GM23338 (cell line): ENCODE results near the gene PDE1A. TPM values are rescaled to one million over a fixed set of nuclear protein-coding genes. Genes with fewer than 3 reads are reported as not detected.

Experiments used
- ATAC-seq: fragments of 200-7000 bp; cut with Tn5 transposase; 3 replicates; pipeline ENCODE4 v1.9.1; 2020
- DNase-seq: peaks from one replicate; pipeline ENCODE4 v3.0.0-alpha.2; 2015; ENCODE audit warnings: low spot score
- H2AFZ ChIP-seq: fragments of 200-600 bp; sonication (generic); 2 replicates; pipeline ENCODE4 v1.8.0; 2016; ENCODE audit warnings: antibody characterized with exemption, mild to moderate bottlenecking, moderate library complexity
- H3F3A ChIP-seq: fragments of 200-600 bp; sonication (generic); replicated peaks from 2 replicates; pipeline ENCODE4 v1.8.0; 2017; ENCODE audit warnings: antibody characterized with exemption, mixed run types, low read depth
- H3K27ac ChIP-seq: fragments of 200-600 bp; sonication (generic); 2 replicates; pipeline ENCODE4 v1.6.1; 2016; ENCODE audit warnings: low read depth
- H3K27me3 ChIP-seq: fragments of 200-600 bp; sonication (generic); 2 replicates; pipeline ENCODE4 v1.8.0; 2016; ENCODE audit warnings: mild to moderate bottlenecking, mixed run types, moderate library complexity; ENCODE audit not compliant: insufficient read depth
- H3K36me3 ChIP-seq: fragments of 200-600 bp; sonication (generic); 2 replicates; pipeline ENCODE4 v1.8.0; 2016; ENCODE audit warnings: mild to moderate bottlenecking; ENCODE audit not compliant: insufficient read depth
- H3K4me1 ChIP-seq: fragments of 200-600 bp; sonication (generic); 2 replicates; pipeline ENCODE4 v1.8.0; 2016; ENCODE audit warnings: mild to moderate bottlenecking, moderate library complexity; ENCODE audit not compliant: insufficient read depth
- H3K4me2 ChIP-seq: fragments of 200-600 bp; sonication (generic); 2 replicates; pipeline ENCODE4 v1.7.1; 2017; ENCODE audit warnings: mixed run types
- H3K4me3 ChIP-seq: fragments of 200-600 bp; sonication (generic); 2 replicates; pipeline ENCODE4 v1.6.1; 2016; ENCODE audit warnings: mixed run types
- H3K79me2 ChIP-seq: fragments of 200-600 bp; sonication (generic); replicated peaks from 2 replicates; pipeline ENCODE4 v1.8.0; 2017; ENCODE audit warnings: mild to moderate bottlenecking; ENCODE audit not compliant: insufficient read depth
- H3K9me2 ChIP-seq: fragments of 200-600 bp; sonication (generic); 2 replicates; pipeline ENCODE4 v1.8.0; 2017; ENCODE audit not compliant: insufficient read depth
- H4K20me1 ChIP-seq: fragments of 200-600 bp; sonication (generic); replicated peaks from 2 replicates; pipeline ENCODE4 v1.8.0; 2017; ENCODE audit warnings: mild to moderate bottlenecking; ENCODE audit not compliant: insufficient read depth
- H3K27ac Mint-ChIP-seq: 2 replicates; pipeline ENCODE4 v1.8.0; 2020; ENCODE audit warnings: inconsistent platforms, mild to moderate bottlenecking, moderate library complexity, mixed read lengths
- H3K27me3 Mint-ChIP-seq: 3 replicates; pipeline ENCODE4 v1.8.0; 2022; ENCODE audit warnings: low read depth, mild to moderate bottlenecking, moderate library complexity, mixed read lengths, inconsistent platforms; ENCODE audit not compliant: insufficient read depth, poor library complexity
- H3K36me3 Mint-ChIP-seq: 3 replicates; pipeline ENCODE4 v1.8.0; 2021; ENCODE audit warnings: low read depth, mild to moderate bottlenecking, inconsistent platforms, moderate library complexity, mixed read lengths
- H3K4me1 Mint-ChIP-seq: 3 replicates; pipeline ENCODE4 v1.8.0; 2020; ENCODE audit warnings: mild to moderate bottlenecking, inconsistent platforms, mixed read lengths
- H3K4me3 Mint-ChIP-seq: 3 replicates; pipeline ENCODE4 v1.8.0; 2021; ENCODE audit warnings: moderate library complexity, mild to moderate bottlenecking, inconsistent platforms, mixed read lengths
- H3K9me3 Mint-ChIP-seq: 3 replicates; pipeline ENCODE4 v1.8.0; 2020; ENCODE audit warnings: moderate library complexity, mild to moderate bottlenecking, inconsistent platforms, mixed read lengths
- CREB1 ChIP-seq: fragments of 250-450 bp; sonication (Bioruptor Pico); IDR thresholded peaks from 2 replicates; pipeline ENCODE4 v1.5.0; 2020; ENCODE audit warnings: low read depth, mild to moderate bottlenecking, moderate library complexity
- ETS1 ChIP-seq: IDR thresholded peaks from 2 replicates; pipeline ENCODE4 v1.6.1; 2016; ENCODE audit warnings: antibody characterized with exemption
- JUNB ChIP-seq: IDR thresholded peaks from one replicate; pipeline ENCODE4 v1.6.1; 2016; ENCODE audit warnings: antibody characterized with exemption; ENCODE audit not compliant: unreplicated experiment
- NANOG ChIP-seq: IDR thresholded peaks from 2 replicates; pipeline ENCODE4 v1.6.1; 2016; ENCODE audit warnings: antibody characterized with exemption, borderline replicate concordance
- STAT1 ChIP-seq: IDR thresholded peaks from one replicate; pipeline ENCODE4 v1.6.1; 2016; ENCODE audit warnings: antibody characterized with exemption; ENCODE audit not compliant: unreplicated experiment
- ZNF114 ChIP-seq: fragments of 250-450 bp; sonication (Bioruptor Pico); IDR thresholded peaks from 2 replicates; pipeline ENCODE4 v1.5.0; 2020; ENCODE audit warnings: mild to moderate bottlenecking, moderate library complexity
- ZNF331 ChIP-seq: fragments of 250-450 bp; sonication (Bioruptor Pico); IDR thresholded peaks from 2 replicates; pipeline ENCODE4 v1.5.0; 2020; ENCODE audit warnings: low read depth, mild to moderate bottlenecking, moderate library complexity
- ZNF462 ChIP-seq: fragments of 250-450 bp; sonication (Bioruptor Pico); IDR thresholded peaks from 2 replicates; pipeline ENCODE4 v1.5.0; 2020; ENCODE audit warnings: mild to moderate bottlenecking, moderate library complexity
- polyA plus RNA-seq: library from polyadenylated mRNA; unstranded; fragments of >200 nt; fragmentation: Nextera tagmentation; extraction: Ambion mirVana; gene quantifications from 2 replicates; pipeline ENCODE4 v1.2.1, GENCODE V29; 2016
- total RNA-seq: library from RNA; depleted of rRNA; stranded (reverse); fragments of >200 nt; shearing (Covaris generic); gene quantifications from 2 replicates; pipeline ENCODE4 v1.2.3, GENCODE V29; 2014
- TF ChIP-seq, protein P1 (sequence below), 2 experiments: fragments of 200-600 bp in 1 of 2; sonication (generic) in 1 of 2; conservative IDR thresholded peaks; 2 replicates each; pipeline versions ENCODE4 v1.5.1 to v1.6.1; 2016 to 2017; ENCODE audit warnings: antibody characterized with exemption in 2 of 2, low read depth in 2 of 2, mild to moderate bottlenecking in 2 of 2, moderate library complexity in 1 of 2

PDE1A gene
- total and polyA plus RNA-seq, 2 experiments from 2014 or later: 0.28 to 0.31 TPM

DNA sequence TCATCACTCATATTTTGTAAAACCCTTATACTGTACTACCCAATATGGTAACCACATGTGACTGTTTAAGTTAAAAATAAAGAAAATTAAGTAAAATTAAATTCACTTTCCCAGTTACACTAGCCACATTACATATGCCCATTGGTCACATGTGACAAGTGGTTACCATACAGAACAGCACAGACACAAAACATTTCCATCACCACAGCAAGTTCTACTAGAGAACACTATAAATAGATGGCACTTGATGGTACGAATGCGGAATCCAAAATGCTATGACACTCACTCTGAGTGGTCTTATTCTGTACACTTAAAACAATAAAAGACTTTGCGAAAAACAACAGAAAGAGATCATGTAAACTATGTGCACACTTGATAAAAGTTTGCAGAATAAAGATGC is 202.2 kb downstream of the PDE1A start (continued):
- TF ChIP-seq ZNF462 (CRISPR knock-in tag) (no peak), JUNB (no peak), ZNF331 (no peak)

DNA sequence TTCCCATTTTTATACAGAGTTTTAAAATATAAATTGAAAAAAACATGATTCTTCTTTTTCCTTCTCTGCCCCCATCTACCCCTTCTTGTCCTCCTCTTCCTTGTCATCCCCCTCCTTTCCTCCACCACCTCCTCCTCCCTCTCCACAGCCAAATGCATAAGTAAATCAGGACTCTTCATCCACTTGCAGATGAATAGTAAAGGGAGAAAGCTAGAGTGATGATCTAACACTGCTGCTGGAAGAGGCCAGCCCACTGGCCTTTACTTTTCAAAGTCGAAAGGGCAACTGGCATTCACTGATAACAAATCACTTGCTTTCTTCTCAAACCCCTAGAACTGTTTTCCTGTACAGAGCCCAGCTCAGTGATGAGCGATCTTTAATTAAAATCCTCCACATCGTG is 205.8 kb downstream of the PDE1A start:
- Histone ChIP-seq H4K20me1 (no peaks in the 10 kb centered on the region), H3F3A (no peaks in the 10 kb centered on the region), H3K4me1 (peaks cover 14% of the 10 kb centered on the region; the same call in 1 of the 2 replicates), H3K4me2 (0 out of 2 replicates have a peak overlapping the region, but pooled peaks have one; percentile 20), H3K27ac (no peak overlapping the region), H2AFZ (peak overlapping the region; percentile 39; the same call in 1 of the 2 replicates), H3K4me3 (no peak overlapping the region), H3K27me3 (no peaks in the 10 kb centered on the region), H3K9me2 (no peaks in the 10 kb centered on the region), H3K79me2 (no peaks in the 10 kb centered on the region), H3K36me3 (no peaks in the 10 kb centered on the region)
- H3K36me3 Mint-ChIP-seq: no peaks in the 10 kb centered on the region
- H3K4me1 Mint-ChIP-seq: peaks cover 9% of the 10 kb centered on the region
- DNase-seq (no peak), ATAC-seq (no peak)
- no peaks in the 10 kb centered on the region for H3K9me3 Mint-ChIP-seq
- no peak overlapping the region for H3K27ac Mint-ChIP-seq
- no peaks in the 10 kb centered on the region for H3K27me3 Mint-ChIP-seq
- no peak overlapping the region for H3K4me3 Mint-ChIP-seq
- TF ChIP-seq, protein P1, sequence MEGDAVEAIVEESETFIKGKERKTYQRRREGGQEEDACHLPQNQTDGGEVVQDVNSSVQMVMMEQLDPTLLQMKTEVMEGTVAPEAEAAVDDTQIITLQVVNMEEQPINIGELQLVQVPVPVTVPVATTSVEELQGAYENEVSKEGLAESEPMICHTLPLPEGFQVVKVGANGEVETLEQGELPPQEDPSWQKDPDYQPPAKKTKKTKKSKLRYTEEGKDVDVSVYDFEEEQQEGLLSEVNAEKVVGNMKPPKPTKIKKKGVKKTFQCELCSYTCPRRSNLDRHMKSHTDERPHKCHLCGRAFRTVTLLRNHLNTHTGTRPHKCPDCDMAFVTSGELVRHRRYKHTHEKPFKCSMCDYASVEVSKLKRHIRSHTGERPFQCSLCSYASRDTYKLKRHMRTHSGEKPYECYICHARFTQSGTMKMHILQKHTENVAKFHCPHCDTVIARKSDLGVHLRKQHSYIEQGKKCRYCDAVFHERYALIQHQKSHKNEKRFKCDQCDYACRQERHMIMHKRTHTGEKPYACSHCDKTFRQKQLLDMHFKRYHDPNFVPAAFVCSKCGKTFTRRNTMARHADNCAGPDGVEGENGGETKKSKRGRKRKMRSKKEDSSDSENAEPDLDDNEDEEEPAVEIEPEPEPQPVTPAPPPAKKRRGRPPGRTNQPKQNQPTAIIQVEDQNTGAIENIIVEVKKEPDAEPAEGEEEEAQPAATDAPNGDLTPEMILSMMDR (conservative IDR thresholded peaks at IDR 0.05; ENCODE audit: low read depth in 2 of 2): no peak
- TF ChIP-seq ZNF114 (CRISPR knock-in tag) (no peak), STAT1 (no peak), ZNF331 (no peak), ETS1 (no peak), CREB1 (no peak), NANOG (no peak)
